HG03103 (cell line): ENCODE measurements around the gene AGBL3.
"Not testable (repeated sequence)": the region's sequence is repeated elsewhere in the genome, so short reads cannot be mapped to it uniquely, and the experiment has no call there.

Source experiments
- ATAC-seq: cut with Tn5 transposase; IDR thresholded peaks from one replicate; pipeline ENCODE4 v1.9.1; 2021; ENCODE audit warnings: low read depth; ENCODE audit not compliant: unreplicated experiment

AGBL3 gene

DNA sequence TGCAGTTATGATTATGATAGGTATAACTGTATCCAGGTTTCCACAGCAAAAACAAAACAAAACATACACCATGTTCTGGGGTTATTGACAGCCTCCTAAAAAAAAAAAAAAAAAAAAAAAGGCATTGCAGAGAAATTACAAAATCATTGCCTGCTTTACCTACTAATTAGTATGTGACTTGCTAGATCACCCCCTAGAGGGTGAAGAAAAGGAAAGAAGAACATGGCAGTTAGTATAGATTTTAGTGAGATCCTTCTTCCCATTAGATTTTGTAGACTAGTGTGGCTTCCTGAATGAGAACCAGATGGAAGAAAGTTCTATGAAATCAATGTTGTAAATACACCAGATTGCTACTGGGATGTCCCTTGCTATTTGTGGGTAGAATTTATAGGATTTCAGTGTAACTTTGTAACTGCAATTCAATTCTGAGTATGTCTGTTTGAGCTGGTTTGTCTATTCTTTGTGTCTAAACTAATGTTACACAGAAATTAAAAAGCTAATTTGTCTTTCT, 24.0 kb upstream of the AGBL3 start:
- ATAC-seq, result no peak

DNA sequence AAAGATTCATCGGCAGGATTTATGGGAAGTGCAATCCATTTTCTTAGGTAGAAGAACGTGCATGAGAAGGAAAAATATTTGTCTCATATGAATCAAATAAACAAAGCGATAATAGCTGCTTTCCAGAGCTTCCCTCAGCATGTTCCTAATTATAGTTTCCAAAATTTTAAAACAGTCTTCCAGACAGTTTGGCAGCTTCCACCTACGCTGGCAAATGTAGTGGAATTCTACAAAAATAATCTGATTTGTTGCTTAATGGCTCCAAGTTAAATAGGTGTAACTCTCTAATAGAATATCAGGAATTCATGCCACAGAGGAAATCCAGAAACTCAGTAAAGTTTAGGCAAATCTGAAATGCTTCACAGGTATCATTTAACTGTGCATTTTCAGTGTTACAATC, 23.3 kb upstream of the AGBL3 start:
- ATAC-seq, result no peak

DNA sequence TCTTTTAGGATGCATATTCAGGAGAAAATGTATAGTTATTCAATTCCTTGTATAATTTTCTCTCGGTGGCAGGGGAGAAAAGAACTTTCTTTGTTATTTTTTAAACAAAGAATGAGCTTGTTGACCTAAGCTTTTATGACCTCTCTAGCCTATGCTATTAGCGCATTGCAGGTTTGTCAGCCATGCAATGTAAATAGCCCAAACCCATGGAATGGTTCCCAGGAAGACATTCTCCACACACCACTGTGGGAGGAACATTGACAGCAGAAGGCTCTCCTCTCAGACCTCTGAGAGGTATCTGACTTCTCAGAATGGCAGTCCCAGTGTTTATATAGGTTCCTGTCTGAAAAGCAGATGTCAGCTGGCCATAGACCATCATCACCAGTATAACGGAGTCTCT, 19.6 kb upstream of the AGBL3 start:
- ATAC-seq, result no peak

- ATAC-seq, result no peak
Measured at GRCh38 chr7:134968110-134968509, 18.2 kb upstream of the AGBL3 start.

- not testable (repeated sequence) for ATAC-seq
Measured at GRCh38 chr7:134981645-134982044, 4.7 kb upstream of the AGBL3 start.

- ATAC-seq, result peak; percentile 48
Measured at GRCh38 chr7:134985894-134986362, 380 bp upstream of the AGBL3 start.

GRCh38 chr7:134988161-134988560, 1.9 kb downstream of the AGBL3 start:
- no peak for ATAC-seq

DNA sequence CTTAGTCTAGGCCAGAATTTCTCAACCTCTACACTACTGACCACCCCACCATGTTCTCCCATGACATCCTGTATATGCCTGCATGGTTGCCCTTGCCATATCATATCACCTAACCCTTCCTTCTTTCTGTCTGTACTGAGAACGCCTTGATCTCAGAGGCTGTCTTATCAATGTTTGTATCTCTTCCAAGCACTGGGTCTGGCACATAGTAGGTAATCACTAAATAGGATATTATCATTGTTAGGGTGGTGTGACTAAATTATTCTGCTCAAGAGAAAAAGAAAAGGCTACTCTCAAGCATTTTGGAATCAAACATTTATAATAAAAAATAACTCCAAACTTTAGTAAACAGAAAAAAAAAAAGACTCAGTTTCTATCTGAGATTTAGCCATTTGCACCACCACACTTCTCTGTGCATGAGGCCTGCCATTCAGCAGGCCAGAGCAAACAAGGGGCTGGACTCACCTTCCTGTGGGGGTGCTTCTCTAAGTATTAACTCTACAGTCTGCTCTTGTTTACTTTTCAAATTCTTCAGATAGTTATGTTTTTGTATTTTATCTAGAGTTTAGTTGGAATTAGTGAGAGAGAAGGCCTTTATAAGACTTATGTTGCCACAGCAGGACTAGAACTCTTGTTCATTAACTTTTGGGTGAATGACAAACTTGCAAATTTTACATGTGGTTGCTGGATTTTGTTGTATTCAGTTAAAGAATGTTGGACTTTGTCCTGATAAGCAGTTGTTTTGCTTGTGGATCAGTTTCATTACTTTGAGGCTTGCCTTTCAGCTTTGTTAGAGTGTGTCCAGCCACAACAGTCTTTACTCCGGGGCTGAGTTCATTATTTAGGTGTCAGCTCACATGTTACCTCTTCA, 5.4 kb downstream of the AGBL3 start:
- ATAC-seq, result no peak

- peak; percentile 74 for ATAC-seq
Measured at GRCh38 chr7:134992626-134993179, 6.4 kb downstream of the AGBL3 start.

DNA sequence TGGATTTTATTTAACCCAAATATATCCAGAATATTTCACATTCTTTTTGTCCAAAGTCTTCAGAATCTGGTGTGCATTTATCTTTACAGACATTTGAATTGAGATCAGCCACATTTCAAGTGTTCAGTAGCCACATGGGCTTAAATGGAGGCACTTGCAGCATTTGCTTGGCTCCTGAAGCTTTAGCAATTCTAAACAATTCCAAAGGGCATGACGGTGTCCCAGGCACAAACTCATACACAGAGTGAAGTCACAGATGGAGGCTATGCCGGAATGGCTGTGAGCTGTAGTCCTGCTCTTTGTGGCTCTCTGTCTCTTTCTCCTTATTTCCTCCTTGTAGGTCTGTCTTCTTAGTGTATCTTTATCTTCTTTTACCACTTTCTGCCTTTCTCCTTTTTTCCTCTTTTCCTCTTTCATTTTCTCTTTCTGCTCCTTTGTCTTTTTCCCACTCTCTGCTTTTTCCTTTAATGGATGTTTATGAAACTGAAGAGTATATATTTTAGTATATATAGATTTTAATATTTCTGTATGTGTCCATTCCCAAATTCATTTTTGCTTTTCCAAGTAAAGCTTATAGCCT, 7.7 kb downstream of the AGBL3 start:
- no peak for ATAC-seq

GRCh38 chr7:134995239-134996096, 9.2 kb downstream of the AGBL3 start:
- peak; percentile 34 for ATAC-seq

GRCh38 chr7:134996097-134996550, 9.8 kb downstream of the AGBL3 start:
- peak; percentile 35 for ATAC-seq

DNA sequence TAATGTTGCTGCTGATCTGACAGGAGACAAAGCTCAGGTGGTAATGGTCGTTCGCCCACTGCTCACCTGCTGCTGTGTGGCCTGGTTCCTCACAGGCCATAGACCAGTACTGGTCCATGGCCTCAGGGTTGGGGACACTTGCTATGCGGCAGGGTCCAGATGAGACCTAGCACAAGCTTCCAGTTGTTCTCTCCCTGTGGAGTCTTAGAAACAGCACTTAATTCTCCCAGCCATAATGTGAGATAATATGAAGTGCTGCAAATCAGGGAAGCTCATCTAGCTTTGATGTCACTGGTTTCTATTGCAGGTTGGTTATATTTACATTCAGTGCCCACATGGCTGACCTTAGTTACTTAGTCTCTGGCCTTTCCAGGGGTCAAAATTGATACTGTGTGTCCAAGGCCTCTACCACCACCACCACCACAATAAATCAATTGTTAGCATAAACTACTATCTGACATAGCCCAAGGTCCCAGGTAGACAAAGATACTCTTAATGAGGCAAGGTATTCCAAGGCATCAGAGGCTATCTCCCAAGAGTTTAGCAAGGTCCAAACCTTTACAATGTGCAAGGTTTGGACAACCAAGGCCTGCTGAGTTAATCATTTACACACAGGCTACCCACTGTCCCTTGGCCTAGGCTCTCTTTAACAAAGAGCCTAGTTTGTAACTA, 11.0 kb downstream of the AGBL3 start:
- ATAC-seq, result no peak

- no peak for ATAC-seq
Measured at GRCh38 chr7:134999136-134999535, 12.8 kb downstream of the AGBL3 start.

DNA sequence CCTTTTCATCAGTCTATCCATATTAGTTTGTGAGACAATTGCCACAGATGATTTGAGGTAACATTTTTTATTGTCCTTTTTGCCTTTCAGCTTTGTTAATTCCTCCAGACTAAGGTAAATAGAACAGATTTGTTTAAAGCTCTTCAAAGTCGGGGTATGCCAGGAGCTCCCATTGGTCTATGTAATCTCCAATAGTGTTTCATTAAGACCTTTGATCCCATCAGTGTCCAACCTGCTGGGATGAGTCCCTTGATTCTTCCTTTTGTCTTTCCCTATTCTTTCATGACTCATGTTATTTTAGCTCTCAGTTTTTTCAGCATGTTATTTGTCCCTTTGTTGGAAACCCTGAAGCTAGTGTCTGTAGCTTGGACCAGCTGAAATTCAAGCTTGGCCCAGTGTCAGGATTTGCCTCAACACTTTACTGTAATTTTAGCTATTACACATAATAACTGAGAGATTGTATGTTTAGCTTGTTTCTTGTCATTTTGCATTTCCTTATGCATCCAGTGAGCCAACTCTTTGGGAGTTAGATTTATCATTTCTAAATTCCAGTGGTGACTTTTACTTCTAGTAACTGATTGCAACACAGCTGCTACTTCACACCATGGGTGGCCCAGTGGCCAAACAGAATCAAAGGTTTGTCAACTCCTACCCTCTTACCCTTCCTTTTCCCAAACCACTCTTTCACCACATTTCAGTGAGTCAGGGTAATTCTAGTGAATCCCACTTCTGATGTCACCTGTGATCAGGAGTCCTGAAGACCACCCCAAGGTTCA, 15.3 kb downstream of the AGBL3 start:
- no peak for ATAC-seq

DNA sequence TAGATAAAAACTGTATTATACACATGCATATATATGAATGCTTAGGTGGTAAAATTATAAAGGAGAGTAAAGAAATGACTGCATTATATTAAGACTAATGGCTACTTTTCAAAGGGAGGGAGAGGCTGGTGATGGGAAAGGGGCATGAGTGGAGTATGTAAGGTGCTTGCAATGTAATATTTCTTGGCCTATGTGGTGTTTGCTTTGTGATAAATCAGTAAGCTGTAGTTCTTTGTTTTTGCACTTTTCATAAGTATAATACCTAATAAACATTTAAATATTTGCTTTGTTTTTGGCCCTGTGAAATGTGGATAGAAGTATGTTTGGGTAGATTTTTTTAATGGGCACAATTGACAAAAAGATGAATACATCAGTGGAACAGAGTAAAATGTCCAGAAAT, 25.9 kb downstream of the AGBL3 start:
- ATAC-seq, result no peak

- ATAC-seq, result no peak
Measured at GRCh38 chr7:135023622-135024021, 37.3 kb downstream of the AGBL3 start.

GRCh38 chr7:135035252-135035651, 48.9 kb downstream of the AGBL3 start:
- ATAC-seq, result no peak

GRCh38 chr7:135067017-135067416, 80.7 kb downstream of the AGBL3 start:
- not testable (repeated sequence) for ATAC-seq
